ENCODE data around the gene ITPA.
A peak's percentile ranks its signal among the peaks of the same experiment; 100 is the strongest.

ITPA gene

GRCh38 chr20:3239026-3239866 lies 29.9 kb downstream of the ITPA start, which contains the start of gene SLC4A11:
Gene SLC4A11, minus strand, starts transcription at chr20:3239190. Its CDS starts 53 bp downstream, at chr20:3239137.
- DNase-seq: peak in 1 of 2 donors; percentile 45
- no peak within 1 kb of the TSS for H3K27ac ChIP-seq
- H3K36me3 ChIP-seq: no peaks in the 10 kb centered on the region
- peak within 1 kb of the TSS; percentile 55 to 72 for H3K4me3 ChIP-seq
- intact Hi-C loops (cut with DNase I; ENCODE audit: low total_unique reads): no loop called here
- peaks cover 0 to 70% of the 10 kb centered on the region in 2 donors for H3K27me3 ChIP-seq
- no peak for TF ChIP-seq CTCF (IDR thresholded peaks at IDR 0.05)
- H3K9me3 ChIP-seq: no peaks in the 10 kb centered on the region
- peaks cover 0 to 26% (median 25%) of the 10 kb centered on the region in 4 donors for H3K4me1 ChIP-seq

GRCh38 chr20:3239867-3240775 lies 30.8 kb downstream of the ITPA start:
- Histone ChIP-seq H3K4me3 (peak overlapping the region; percentile 55 to 72), H3K4me1 (peaks cover 0 to 26% (median 25%) of the 10 kb centered on the region in 4 donors), H3K36me3 (no peaks in the 10 kb centered on the region), H3K27ac (no peak overlapping the region), H3K27me3 (peaks cover 0 to 73% of the 10 kb centered on the region in 2 donors), H3K9me3 (no peaks in the 10 kb centered on the region)
- DNase-seq: no peak
- intact Hi-C loops (cut with DNase I; ENCODE audit: low total_unique reads): no loop called here
- TF ChIP-seq CTCF (IDR thresholded peaks at IDR 0.05): no peak

- no peak overlapping the region for H3K4me3 ChIP-seq
- intact Hi-C loops (cut with DNase I; ENCODE audit: low total_unique reads): no loop called here
- no peak overlapping the region for H3K27ac ChIP-seq
- peaks cover 0 to 26% (median 25%) of the 10 kb centered on the region in 4 donors for H3K4me1 ChIP-seq
- H3K36me3 ChIP-seq: no peaks in the 10 kb centered on the region
- no peak for DNase-seq
- H3K9me3 ChIP-seq: no peaks in the 10 kb centered on the region
- no peak for TF ChIP-seq CTCF (IDR thresholded peaks at IDR 0.05)
- H3K27me3 ChIP-seq: peaks cover 0 to 67% of the 10 kb centered on the region in 2 donors
Observed at GRCh38 chr20:3240776-3241363, 31.6 kb downstream of the ITPA start.

- Histone ChIP-seq H3K9me3 (no peaks in the 10 kb centered on the region), H3K27me3 (peaks cover 0 to 55% of the 10 kb centered on the region in 2 donors), H3K4me3 (no peak overlapping the region), H3K36me3 (no peaks in the 10 kb centered on the region), H3K4me1 (peaks cover 0 to 26% (median 25%) of the 10 kb centered on the region in 4 donors), H3K27ac (no peak overlapping the region)
- intact Hi-C loops (cut with DNase I; ENCODE audit: low total_unique reads): no loop called here
- no peak for TF ChIP-seq CTCF (IDR thresholded peaks at IDR 0.05)
- no peak for DNase-seq
Observed at GRCh38 chr20:3242172-3242692, 32.9 kb downstream of the ITPA start.

- no peak overlapping the region for H3K4me3 ChIP-seq
- H3K36me3 ChIP-seq: no peaks in the 10 kb centered on the region
- no peaks in the 10 kb centered on the region for H3K9me3 ChIP-seq
- H3K4me1 ChIP-seq: peaks cover 0 to 29% (median 25%) of the 10 kb centered on the region in 4 donors
- H3K27ac ChIP-seq: no peak overlapping the region
- no peak for DNase-seq
- H3K27me3 ChIP-seq: peaks cover 0 to 38% of the 10 kb centered on the region in 2 donors
- no peak for TF ChIP-seq CTCF (IDR thresholded peaks at IDR 0.05)
- intact Hi-C loops (cut with DNase I; ENCODE audit: low total_unique reads): no loop called here
Observed at GRCh38 chr20:3243718-3244358, 34.5 kb downstream of the ITPA start.
